Globus pallidus (tissue), 1 donor: Measurements from ENCODE around the gene PCSK6.
"Not testable (repeated sequence)": the region's sequence is repeated elsewhere in the genome, so short reads cannot be mapped to it uniquely, and the experiment has no call there.

Experiments used
- DNase-seq: peaks from one replicate; pipeline ENCODE4 v3.0.0-alpha.2; 2015; ENCODE audit warnings: low spot score

PCSK6 gene

DNA sequence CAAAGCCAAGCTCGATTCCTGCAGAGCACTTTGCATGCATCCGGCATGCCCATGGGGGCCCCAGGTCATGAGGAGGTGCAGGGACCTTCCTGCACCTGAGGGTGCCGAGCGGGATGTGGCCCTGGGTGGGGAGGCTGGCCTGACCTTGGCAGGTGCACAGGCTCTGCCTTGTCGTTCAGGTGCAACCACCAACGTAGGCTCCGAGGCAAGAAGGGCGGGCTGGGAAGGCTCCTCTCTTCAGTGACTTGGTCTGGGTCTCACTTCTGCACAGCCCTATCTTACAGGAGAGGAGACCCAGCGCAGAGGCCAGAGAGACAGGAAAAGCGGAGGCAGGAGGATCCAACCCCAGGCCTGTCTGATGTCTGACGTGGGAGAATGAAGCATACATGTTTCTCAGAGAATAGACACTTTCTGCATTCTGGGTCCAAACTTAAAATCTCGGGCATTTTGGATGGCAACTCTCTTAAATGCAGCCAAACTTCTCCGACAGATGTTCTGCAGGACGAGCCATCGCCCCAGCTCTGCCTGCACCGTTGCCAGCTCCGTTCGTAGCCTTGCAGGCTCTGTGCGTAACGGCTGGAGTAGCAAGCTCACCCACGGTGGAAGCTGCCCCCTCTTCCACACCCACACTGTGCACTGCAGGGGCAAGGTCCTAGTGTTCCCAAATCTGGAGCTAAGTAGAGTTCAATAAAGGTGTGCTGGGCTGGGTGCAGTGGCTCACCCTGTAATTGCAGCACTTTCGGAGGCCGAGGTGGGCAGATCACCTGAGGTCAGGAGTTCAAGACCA is 133.6 kb downstream of the PCSK6 start:
- no peak for DNase-seq

- no peak for DNase-seq
Observed at GRCh38 chr15:101354891-101355623, 134.4 kb downstream of the PCSK6 start.

- DNase-seq, result no peak
Observed at GRCh38 chr15:101353240-101353639, 136.3 kb downstream of the PCSK6 start.

- no peak for DNase-seq
Observed at GRCh38 chr15:101351736-101352135, 137.8 kb downstream of the PCSK6 start.

GRCh38 chr15:101349047-101349951 is 140.2 kb downstream of the PCSK6 start:
- DNase-seq, result no peak

DNA sequence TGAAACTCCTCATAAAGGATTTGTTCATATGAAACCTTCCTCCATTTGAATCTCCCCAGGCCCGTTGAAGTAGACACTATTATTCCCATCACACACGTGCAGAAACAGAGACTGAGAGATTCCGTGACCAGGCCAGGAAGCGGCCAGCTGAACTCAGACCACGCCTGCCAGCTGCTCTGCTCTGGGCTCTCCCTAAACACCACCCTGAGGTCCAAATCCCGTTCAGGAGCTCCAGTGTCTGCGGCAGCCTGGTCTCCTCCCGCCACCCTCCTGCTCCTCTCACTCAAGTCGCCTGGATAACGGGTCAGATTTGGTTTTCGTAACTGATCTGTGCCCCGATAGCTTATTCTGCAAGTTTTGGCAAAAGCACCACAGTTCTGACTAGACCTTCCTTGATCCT is 140.9 kb downstream of the PCSK6 start:
- no peak for DNase-seq

GRCh38 chr15:101348015-101348414 is 141.5 kb downstream of the PCSK6 start:
- DNase-seq, result no peak

- DNase-seq, result no peak
Observed at GRCh38 chr15:101347454-101347853, 142.1 kb downstream of the PCSK6 start.

DNA sequence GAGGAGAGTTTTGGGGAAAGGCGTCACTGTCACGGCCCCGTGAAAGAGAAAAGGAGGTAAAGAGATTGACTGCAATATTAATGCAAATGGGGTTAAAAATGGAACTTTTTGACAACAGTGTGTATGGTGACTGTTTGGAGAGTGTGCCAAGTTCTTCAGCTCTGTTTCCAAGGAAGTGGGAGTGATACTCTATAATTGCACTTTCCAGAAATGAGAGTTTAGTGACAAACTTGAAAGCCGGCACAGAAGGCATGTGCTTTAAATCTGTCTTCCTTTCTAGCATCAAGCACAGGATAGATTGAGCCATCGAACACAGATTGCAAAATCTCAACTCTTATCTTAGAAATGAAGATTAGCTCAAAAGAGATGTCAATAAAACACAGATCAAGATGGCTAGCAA is 142.6 kb downstream of the PCSK6 start:
- peak; percentile 17 for DNase-seq

DNA sequence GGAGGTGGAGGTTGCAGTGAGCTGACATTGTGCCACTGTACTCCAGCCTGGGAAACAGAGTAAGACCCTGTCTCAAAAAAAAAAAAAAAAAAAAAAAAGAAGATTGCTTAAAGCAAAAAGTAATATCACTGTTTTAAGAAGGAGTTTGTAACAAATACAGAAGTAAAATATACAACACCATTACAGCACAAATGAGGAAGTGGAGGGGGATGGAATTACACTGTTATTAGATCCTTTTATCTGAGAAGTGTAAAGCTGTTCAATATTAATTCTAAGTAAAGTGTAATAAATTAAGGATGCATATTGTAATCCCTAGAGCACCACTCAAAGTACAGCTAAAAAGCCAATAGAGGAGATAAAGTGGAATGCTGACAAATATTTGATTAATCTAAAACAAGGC is 147.5 kb downstream of the PCSK6 start:
- no peak for DNase-seq

GRCh38 chr15:101338502-101339057 is 150.9 kb downstream of the PCSK6 start:
- no peak for DNase-seq

GRCh38 chr15:101337976-101338375 is 151.5 kb downstream of the PCSK6 start:
- no peak for DNase-seq

GRCh38 chr15:101333907-101334789 is 155.4 kb downstream of the PCSK6 start:
- DNase-seq, result not testable (repeated sequence)

DNA sequence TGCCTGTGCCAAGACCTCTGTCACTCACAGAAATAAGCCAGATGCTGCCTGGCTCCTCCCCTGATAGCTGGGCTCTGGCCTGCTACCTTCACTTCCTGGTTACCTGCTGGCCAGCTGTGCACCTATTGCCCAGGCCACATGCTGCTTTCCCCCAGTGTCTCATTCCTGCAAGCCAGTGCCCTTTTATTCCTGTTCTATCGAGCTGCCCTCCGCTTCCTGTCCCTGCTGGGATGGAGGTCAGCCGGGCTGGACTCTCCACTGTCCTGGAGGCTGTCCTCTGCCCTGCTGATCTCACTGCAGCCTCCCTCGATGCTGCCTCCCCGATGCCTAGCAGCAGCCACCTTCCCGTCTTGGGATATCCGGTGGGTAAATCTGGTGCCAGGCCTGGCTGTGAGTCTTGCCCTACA is 157.4 kb downstream of the PCSK6 start:
- DNase-seq, result no peak

DNA sequence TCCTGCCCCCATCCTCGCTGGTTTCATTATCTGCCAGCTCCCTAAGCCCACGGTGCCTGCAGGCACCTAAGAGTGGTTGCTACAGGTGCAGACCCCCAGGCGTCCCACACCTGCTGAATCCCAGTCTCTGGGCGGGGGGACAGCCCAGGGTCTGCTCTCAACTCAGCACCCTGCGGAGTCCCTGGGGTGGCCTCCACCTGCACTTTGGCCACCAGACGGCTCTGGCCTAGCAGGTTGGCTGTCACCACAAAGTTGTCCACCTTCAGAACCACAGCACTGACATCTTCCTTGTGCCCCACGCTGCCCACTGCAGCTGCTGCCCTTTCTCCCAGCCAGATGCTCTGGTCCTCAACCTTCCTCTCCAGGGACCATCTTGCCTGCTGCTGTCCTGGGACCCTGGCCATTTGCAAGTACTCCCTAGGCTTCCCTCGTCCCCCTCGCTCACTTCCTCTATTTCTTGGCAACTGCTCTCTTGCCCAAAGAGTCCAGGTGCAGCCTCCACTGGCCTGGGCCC is 159.6 kb downstream of the PCSK6 start:
- DNase-seq, result no peak

- DNase-seq, result no peak
Observed at GRCh38 chr15:101329309-101329863, 160.1 kb downstream of the PCSK6 start.

DNA sequence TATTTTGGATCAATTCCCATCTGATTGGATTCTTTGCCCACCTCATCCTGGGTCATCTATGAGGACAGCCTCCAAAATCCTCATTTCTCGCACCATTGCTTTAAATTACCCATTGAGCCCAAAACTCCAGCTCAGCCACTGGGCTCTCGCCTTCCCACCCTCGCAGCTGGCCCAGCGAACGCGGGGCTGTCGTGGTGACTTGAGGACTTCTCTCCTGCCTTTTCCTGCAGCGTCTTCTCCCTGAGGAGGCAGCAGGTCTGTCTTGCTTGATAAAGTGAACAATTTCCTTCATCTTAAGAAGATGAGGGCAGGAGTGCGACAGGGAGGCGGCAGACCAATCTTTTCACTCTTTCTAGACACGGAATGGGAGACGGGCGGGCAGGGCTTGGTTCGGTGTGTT is 161.5 kb downstream of the PCSK6 start:
- DNase-seq, result no peak

DNA sequence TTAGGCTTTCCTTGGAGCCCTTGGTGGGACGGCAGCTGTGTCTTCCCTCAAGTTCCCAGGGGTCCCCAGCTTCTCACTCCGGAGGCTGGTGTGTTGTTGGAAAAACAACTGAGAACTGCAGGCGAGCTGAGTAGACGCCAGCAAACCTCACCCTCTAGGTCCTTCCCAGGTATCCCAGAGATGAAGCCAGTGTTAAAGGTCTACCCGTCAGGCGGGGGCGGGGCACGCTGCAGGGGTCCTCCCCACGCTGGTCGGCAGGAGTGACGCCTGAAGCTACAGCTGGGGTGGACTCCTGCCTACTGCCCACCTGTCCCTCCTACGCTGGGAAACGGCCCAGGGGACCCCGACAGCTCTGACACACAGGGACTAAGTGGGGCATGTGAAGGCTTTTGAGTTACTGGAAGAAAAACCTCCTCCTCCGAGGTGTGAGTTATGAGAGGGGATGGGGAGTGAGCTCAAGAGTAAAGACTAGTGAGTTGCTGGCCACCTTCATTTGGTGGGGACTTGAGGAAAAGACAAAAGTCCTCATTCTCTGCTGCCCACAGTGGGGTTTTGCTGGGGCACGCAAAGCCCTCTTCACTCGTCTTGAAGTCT is 162.3 kb downstream of the PCSK6 start:
- no peak for DNase-seq

GRCh38 chr15:101326462-101327146 is 162.9 kb downstream of the PCSK6 start:
- DNase-seq, result no peak

GRCh38 chr15:101326026-101326315 is 163.5 kb downstream of the PCSK6 start:
- DNase-seq, result no peak
